NCI-H2196 (cell line): ENCODE data around the gene LMTK3.
"Not testable (repeated sequence)": the region's sequence is repeated elsewhere in the genome, so short reads cannot be mapped to it uniquely, and the experiment has no call there.

Experiments used
- DNase-seq: peaks from one replicate; lab custom pipeline; 2025; ENCODE audit not compliant: unreplicated experiment; lab: John Stamatoyannopoulos, UW

The LMTK3 gene

GRCh38 chr19:48487948-48488347 is 23.7 kb downstream of the LMTK3 start:
- DNase-seq, result peak; percentile 71

GRCh38 chr19:48487544-48487943 is 24.1 kb downstream of the LMTK3 start:
- no peak for DNase-seq

GRCh38 chr19:48486706-48487105 is 24.9 kb downstream of the LMTK3 start:
- DNase-seq, result not testable (repeated sequence)

- no peak for DNase-seq
Observed at GRCh38 chr19:48484931-48485612, 26.6 kb downstream of the LMTK3 start.

- no peak for DNase-seq
Observed at GRCh38 chr19:48484247-48484893, 27.3 kb downstream of the LMTK3 start.

- DNase-seq, result no peak
Observed at GRCh38 chr19:48483301-48483700, 28.3 kb downstream of the LMTK3 start.

GRCh38 chr19:48481846-48482639 is 29.6 kb downstream of the LMTK3 start:
- peak; percentile 48 for DNase-seq

GRCh38 chr19:48480558-48481500 is 30.8 kb downstream of the LMTK3 start:
- DNase-seq, result no peak

- DNase-seq, result no peak
Observed at GRCh38 chr19:48480183-48480557, 31.5 kb downstream of the LMTK3 start.

- no peak for DNase-seq
Observed at GRCh38 chr19:48479686-48480085, 31.9 kb downstream of the LMTK3 start.

- no peak for DNase-seq
Observed at GRCh38 chr19:48478339-48479256, 33.0 kb downstream of the LMTK3 start.

GRCh38 chr19:48477698-48478338 is 33.8 kb downstream of the LMTK3 start:
- DNase-seq, result no peak

- no peak for DNase-seq
Observed at GRCh38 chr19:48477067-48477685, 34.5 kb downstream of the LMTK3 start.

GRCh38 chr19:48476176-48476575 is 35.5 kb downstream of the LMTK3 start:
- no peak for DNase-seq

- no peak for DNase-seq
Observed at GRCh38 chr19:48475369-48476068, 36.1 kb downstream of the LMTK3 start.

- no peak for DNase-seq
Observed at GRCh38 chr19:48474084-48474592, 37.5 kb downstream of the LMTK3 start.

- no peak for DNase-seq
Observed at GRCh38 chr19:48473161-48473966, 38.3 kb downstream of the LMTK3 start.
